ENCODE data around the gene LIPC.

- TF ChIP-seq CTCF (IDR thresholded peaks at IDR 0.05; ENCODE audit: low read length) (no peak), EZH2 (optimal IDR thresholded peaks at IDR 0.05; ENCODE audit: low read depth, low read length) (no peak)
Measured at GRCh38 chr15:58415636-58416035, 16.2 kb upstream of the LIPC start.
